Measurements from ENCODE around the gene RNF38.
"Not testable (repeated sequence)": the region's sequence is repeated elsewhere in the genome, so short reads cannot be mapped to it uniquely, and the experiment has no call there.

Gene RNF38

GRCh38 chr9:36402536-36402935 is 2.5 kb upstream of the RNF38 start:
- DNase-seq: no peak

GRCh38 chr9:36401897-36402480 is 1.9 kb upstream of the RNF38 start:
- DNase-seq: no peak

- DNase-seq: no peak
Observed at GRCh38 chr9:36401164-36401740, 1.2 kb upstream of the RNF38 start.

GRCh38 chr9:36400332-36401163 is 479 bp upstream of the RNF38 start:
- DNase-seq: peak; percentile 89

GRCh38 chr9:36398745-36399144 is 1.3 kb downstream of the RNF38 start:
- DNase-seq: no peak

- peak; percentile 25 for DNase-seq
Observed at GRCh38 chr9:36396985-36397384, 3.1 kb downstream of the RNF38 start.

GRCh38 chr9:36392489-36392888 is 7.6 kb downstream of the RNF38 start:
- no peak for DNase-seq

GRCh38 chr9:36389590-36389989 is 10.5 kb downstream of the RNF38 start:
- no peak for DNase-seq

GRCh38 chr9:36386396-36386965 is 13.6 kb downstream of the RNF38 start:
- DNase-seq: not testable (repeated sequence)

GRCh38 chr9:36382484-36382883 is 17.6 kb downstream of the RNF38 start:
- no peak for DNase-seq

GRCh38 chr9:36364577-36364976 is 35.5 kb downstream of the RNF38 start:
- no peak for DNase-seq

- no peak for DNase-seq
Observed at GRCh38 chr9:36363448-36363847, 36.6 kb downstream of the RNF38 start.

- DNase-seq: no peak
Observed at GRCh38 chr9:36358486-36358885, 41.6 kb downstream of the RNF38 start.

- no peak for DNase-seq
Observed at GRCh38 chr9:36357639-36358038, 42.4 kb downstream of the RNF38 start.

- no peak for DNase-seq
Observed at GRCh38 chr9:36346569-36346968, 53.5 kb downstream of the RNF38 start.

- DNase-seq: no peak
Observed at GRCh38 chr9:36345103-36345846, 54.8 kb downstream of the RNF38 start.

- no peak for DNase-seq
Observed at GRCh38 chr9:36341936-36342577, 58.0 kb downstream of the RNF38 start.

GRCh38 chr9:36337865-36338264 is 62.2 kb downstream of the RNF38 start:
- no peak for DNase-seq

GRCh38 chr9:36337002-36337401 is 63.1 kb downstream of the RNF38 start:
- no peak for DNase-seq

- DNase-seq: no peak
Observed at GRCh38 chr9:36336131-36336907, 63.8 kb downstream of the RNF38 start.

GRCh38 chr9:36332006-36332405 is 68.1 kb downstream of the RNF38 start:
- DNase-seq: no peak
